ENCODE results near the gene ODF2L.

Gene ODF2L

GRCh38 chr1:86395751-86396497 lies at the start of gene ODF2L:
TSS of gene ODF2L (minus strand) at chr1:86396323. CDS start at chr1:86387027, 9,296 bp downstream.
- in situ Hi-C loops (cut with HindIII; ENCODE audit: low sequenced_read_pairs) = no loop called here
- DNase-seq (ENCODE audit: low read depth) = peak; percentile 39
- TF ChIP-seq CTCF (IDR thresholded peaks at IDR 0.05; ENCODE audit: low read depth, low read length, missing control alignments) = no peak
- H3K4me3 ChIP-seq (ENCODE audit: low read depth, low read length) = peak within 1 kb of the TSS; percentile 89

- TF ChIP-seq CTCF (IDR thresholded peaks at IDR 0.05; ENCODE audit: low read depth, low read length, missing control alignments) = no peak
- in situ Hi-C loops (cut with HindIII; ENCODE audit: low sequenced_read_pairs) = no loop called here
- H3K4me3 ChIP-seq (ENCODE audit: low read depth, low read length) = no peak overlapping the region
- DNase-seq (ENCODE audit: low read depth) = no peak
These were observed 49.8 kb upstream of the ODF2L start for GRCh38 chr1:86445919-86446318.

GRCh38 chr1:86441997-86442396 lies 45.9 kb upstream of the ODF2L start:
- H3K4me3 ChIP-seq (ENCODE audit: low read depth, low read length) = no peak overlapping the region
- DNase-seq (ENCODE audit: low read depth) = no peak
- in situ Hi-C loops (cut with HindIII; ENCODE audit: low sequenced_read_pairs) = no loop called here
- no peak for TF ChIP-seq CTCF (IDR thresholded peaks at IDR 0.05; ENCODE audit: low read depth, low read length, missing control alignments)

GRCh38 chr1:86441581-86441980 lies 45.5 kb upstream of the ODF2L start:
- no peak for TF ChIP-seq CTCF (IDR thresholded peaks at IDR 0.05; ENCODE audit: low read depth, low read length, missing control alignments)
- no peak overlapping the region for H3K4me3 ChIP-seq (ENCODE audit: low read depth, low read length)
- no peak for DNase-seq (ENCODE audit: low read depth)
- in situ Hi-C loops (cut with HindIII; ENCODE audit: low sequenced_read_pairs) = no loop called here

- peak; percentile 67 for DNase-seq (ENCODE audit: low read depth)
- TF ChIP-seq CTCF (IDR thresholded peaks at IDR 0.05; ENCODE audit: low read depth, low read length, missing control alignments) = no peak
- in situ Hi-C loops (cut with HindIII; ENCODE audit: low sequenced_read_pairs) = no loop called here
- no peak overlapping the region for H3K4me3 ChIP-seq (ENCODE audit: low read depth, low read length)
These were observed 39.9 kb upstream of the ODF2L start for GRCh38 chr1:86436041-86436440.

- in situ Hi-C loops (cut with HindIII; ENCODE audit: low sequenced_read_pairs) = no loop called here
- DNase-seq (ENCODE audit: low read depth) = no peak
- TF ChIP-seq CTCF (IDR thresholded peaks at IDR 0.05; ENCODE audit: low read depth, low read length, missing control alignments) = no peak
- no peak overlapping the region for H3K4me3 ChIP-seq (ENCODE audit: low read depth, low read length)
These were observed 39.2 kb upstream of the ODF2L start for GRCh38 chr1:86435327-86435726.
